HAP-1 (cell line): ENCODE measurements around the gene BCKDHB.

Source experiments
- DNase-seq, 2 experiments: peaks; one replicate each; pipeline ENCODE4 v3.0.0-alpha.2; 2016 to 2020; ENCODE audit warnings: low spot score in 2 of 2
- H3K27me3 ChIP-seq: fragments of 250-450 bp; sonication (Bioruptor Pico); 2 replicates; pipeline ENCODE4 v1.5.1; 2020; ENCODE audit warnings: low read depth, mild to moderate bottlenecking, moderate library complexity
- H3K36me3 ChIP-seq: fragments of 250-450 bp; sonication (Bioruptor Pico); replicated peaks from 2 replicates; pipeline ENCODE4 v1.5.1; 2020; ENCODE audit warnings: mild to moderate bottlenecking
- H3K4me1 ChIP-seq: fragments of 250-450 bp; sonication (Bioruptor Pico); 2 replicates; pipeline ENCODE4 v1.5.1; 2020; ENCODE audit warnings: mild to moderate bottlenecking
- H3K4me3 ChIP-seq: fragments of 250-450 bp; sonication (Bioruptor Pico); 2 replicates; pipeline ENCODE4 v1.5.1; 2020; ENCODE audit warnings: mild to moderate bottlenecking, moderate library complexity
- H3K9me3 ChIP-seq: fragments of 250-450 bp; sonication (Bioruptor Pico); 2 replicates; pipeline ENCODE4 v1.5.1; 2020; ENCODE audit warnings: mild to moderate bottlenecking, moderate library complexity
- in situ Hi-C: fragments of 300-500 bp; cut with MboI; formaldehyde crosslinking; loops from 3 replicates; pipeline ENCODE4 v1.14.3; 2020; ENCODE audit warnings: low sequenced_read_pairs, inconsistent platforms, mixed read lengths

BCKDHB gene

DNA sequence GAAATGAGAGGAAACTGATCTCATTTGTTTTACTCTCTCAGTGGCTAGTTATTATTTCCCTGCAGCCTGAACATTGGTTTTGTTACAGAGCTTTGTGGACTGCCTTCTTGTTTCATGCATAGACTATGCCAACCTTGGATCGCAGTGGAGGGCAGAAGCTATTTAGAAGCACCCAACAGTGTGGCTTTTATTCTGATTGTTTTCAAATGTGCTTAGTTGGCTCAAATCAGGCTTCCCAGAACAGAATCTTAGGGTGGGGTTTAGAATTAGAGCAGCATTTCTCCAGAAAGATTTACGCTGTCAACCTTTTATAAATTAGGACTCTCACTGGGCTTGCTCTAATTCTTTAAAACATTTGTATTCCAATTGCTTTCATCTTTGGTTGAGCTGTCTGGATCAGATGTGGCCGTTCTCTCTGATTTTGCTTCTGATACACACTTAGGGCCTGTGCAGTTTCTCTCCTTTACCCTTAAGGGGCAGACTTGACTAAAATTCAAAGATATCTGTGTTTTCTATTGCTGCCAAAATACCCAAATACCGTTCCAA lies 210.3 kb downstream of the BCKDHB start:
- Histone ChIP-seq H3K4me1 (no peaks in the 10 kb centered on the region), H3K4me3 (no peak overlapping the region), H3K27me3 (no peaks in the 10 kb centered on the region), H3K9me3 (no peaks in the 10 kb centered on the region), H3K36me3 (no peaks in the 10 kb centered on the region)
- in situ Hi-C loops: no loop called here
- DNase-seq: no peak

- Histone ChIP-seq H3K4me1 (no peaks in the 10 kb centered on the region), H3K9me3 (no peaks in the 10 kb centered on the region), H3K36me3 (no peaks in the 10 kb centered on the region), H3K27me3 (no peaks in the 10 kb centered on the region), H3K4me3 (no peak overlapping the region)
- no peak for DNase-seq
- in situ Hi-C loops: no loop called here
Measured at GRCh38 chr6:80319196-80319595, 212.7 kb downstream of the BCKDHB start.

GRCh38 chr6:80321011-80321410 lies 214.5 kb downstream of the BCKDHB start:
- H3K36me3 ChIP-seq: no peaks in the 10 kb centered on the region
- no peaks in the 10 kb centered on the region for H3K9me3 ChIP-seq
- H3K27me3 ChIP-seq: no peaks in the 10 kb centered on the region
- H3K4me3 ChIP-seq: no peak overlapping the region
- no peaks in the 10 kb centered on the region for H3K4me1 ChIP-seq
- in situ Hi-C loops: no loop called here
- no peak for DNase-seq

GRCh38 chr6:80325742-80326141 lies 219.3 kb downstream of the BCKDHB start:
- H3K9me3 ChIP-seq: no peaks in the 10 kb centered on the region
- H3K4me1 ChIP-seq: peaks cover 6% of the 10 kb centered on the region
- DNase-seq: no peak
- H3K36me3 ChIP-seq: no peaks in the 10 kb centered on the region
- in situ Hi-C loops: no loop called here
- H3K4me3 ChIP-seq: no peak overlapping the region
- no peaks in the 10 kb centered on the region for H3K27me3 ChIP-seq

DNA sequence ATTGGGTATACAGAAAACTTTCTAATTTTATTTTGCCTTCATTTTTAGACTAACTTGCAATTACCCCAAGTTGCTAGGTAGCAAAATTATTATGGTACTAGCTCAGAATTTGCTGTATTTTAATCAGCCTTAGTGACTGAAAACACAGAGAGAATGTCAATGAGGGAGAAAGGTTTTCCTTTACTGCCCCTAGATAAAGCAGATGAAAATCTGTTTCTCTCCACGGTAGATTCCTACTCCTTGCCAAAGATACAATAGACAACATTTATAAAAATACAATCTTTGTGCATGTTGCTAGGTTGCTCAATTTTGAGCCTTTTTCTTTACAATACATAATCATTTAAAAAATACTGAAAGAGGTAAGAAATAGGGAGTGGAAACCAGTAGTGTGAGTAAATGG lies 222.2 kb downstream of the BCKDHB start:
- no peak overlapping the region for H3K4me3 ChIP-seq
- no peaks in the 10 kb centered on the region for H3K27me3 ChIP-seq
- no peaks in the 10 kb centered on the region for H3K9me3 ChIP-seq
- no peak for DNase-seq
- peaks cover 31% of the 10 kb centered on the region for H3K4me1 ChIP-seq
- H3K36me3 ChIP-seq: no peaks in the 10 kb centered on the region
- in situ Hi-C loops: no loop called here

DNA sequence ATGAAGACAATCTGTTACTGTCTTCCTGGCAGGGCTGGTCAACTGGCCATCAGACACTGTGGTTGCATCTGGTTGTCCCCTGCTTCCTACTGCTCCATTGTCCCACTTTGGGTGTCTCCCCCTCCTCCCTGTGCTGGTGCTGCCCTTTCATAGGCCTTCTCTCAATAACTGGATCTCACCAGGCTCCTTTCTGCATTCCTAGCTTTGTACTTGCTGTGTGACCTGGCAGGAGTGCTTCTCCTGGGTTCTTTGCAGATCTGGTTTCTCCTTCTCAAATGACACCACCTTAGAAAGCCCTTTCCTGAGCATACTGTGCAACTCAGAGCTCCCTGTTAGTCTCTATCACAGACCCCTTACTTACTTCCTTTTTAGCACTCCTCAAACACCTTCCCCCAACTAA lies 223.0 kb downstream of the BCKDHB start:
- Histone ChIP-seq H3K4me1 (peaks cover 38% of the 10 kb centered on the region), H3K9me3 (no peaks in the 10 kb centered on the region), H3K36me3 (no peaks in the 10 kb centered on the region), H3K27me3 (no peaks in the 10 kb centered on the region), H3K4me3 (no peak overlapping the region)
- in situ Hi-C loops: no loop called here
- no peak for DNase-seq

DNA sequence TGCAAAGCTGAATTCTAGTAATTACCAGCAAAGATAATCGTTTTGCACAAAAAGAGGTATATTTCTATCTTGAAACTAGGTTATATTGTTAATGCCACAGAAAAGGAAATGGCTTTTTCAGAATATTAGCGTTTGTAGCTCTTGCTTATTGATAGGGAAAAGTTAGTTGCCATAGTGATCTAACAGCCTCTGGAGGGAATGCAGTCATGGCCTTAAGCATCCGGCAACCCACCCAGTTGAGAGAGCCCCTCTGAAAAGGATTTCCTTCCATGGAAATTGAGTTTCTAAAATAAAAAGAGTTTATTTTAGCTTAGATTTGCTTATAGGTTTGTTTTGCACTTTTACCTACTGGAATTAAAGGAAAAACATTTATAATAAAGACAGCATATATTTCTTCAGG lies 224.5 kb downstream of the BCKDHB start:
- in situ Hi-C loops: no loop called here
- DNase-seq: no peak
- no peaks in the 10 kb centered on the region for H3K9me3 ChIP-seq
- H3K4me3 ChIP-seq: no peak overlapping the region
- peaks cover 44% of the 10 kb centered on the region for H3K4me1 ChIP-seq
- no peaks in the 10 kb centered on the region for H3K36me3 ChIP-seq
- no peaks in the 10 kb centered on the region for H3K27me3 ChIP-seq

DNA sequence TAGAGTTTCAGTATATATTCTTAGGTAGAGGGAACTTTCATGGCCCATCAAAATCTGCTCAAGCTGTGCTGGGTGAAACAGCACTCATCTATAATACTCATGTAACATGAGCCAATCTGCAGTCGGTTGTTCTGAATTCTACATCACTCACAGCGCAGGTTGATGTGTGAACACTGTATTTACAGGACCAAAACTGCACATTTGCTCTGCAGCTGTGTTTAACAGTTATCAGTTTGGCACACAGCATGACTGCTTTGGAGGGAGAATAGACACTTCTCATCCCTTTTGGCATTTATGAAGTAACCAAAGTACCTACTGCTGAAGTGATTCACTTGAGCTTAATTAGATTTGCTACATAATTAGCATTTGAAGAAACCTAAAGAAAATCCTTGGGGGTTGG lies 225.1 kb downstream of the BCKDHB start:
- H3K9me3 ChIP-seq: no peaks in the 10 kb centered on the region
- H3K36me3 ChIP-seq: no peaks in the 10 kb centered on the region
- peaks cover 44% of the 10 kb centered on the region for H3K4me1 ChIP-seq
- no peak overlapping the region for H3K4me3 ChIP-seq
- H3K27me3 ChIP-seq: no peaks in the 10 kb centered on the region
- in situ Hi-C loops: no loop called here
- peak; percentile 18 to 57 for DNase-seq

- DNase-seq: peak in 1 of 2 experiments; percentile 35
- Histone ChIP-seq H3K36me3 (no peaks in the 10 kb centered on the region), H3K4me3 (no peak overlapping the region), H3K9me3 (no peaks in the 10 kb centered on the region), H3K27me3 (no peaks in the 10 kb centered on the region), H3K4me1 (peaks cover 44% of the 10 kb centered on the region)
- in situ Hi-C loops: no loop called here
Measured at GRCh38 chr6:80331974-80332373, 225.5 kb downstream of the BCKDHB start.

DNA sequence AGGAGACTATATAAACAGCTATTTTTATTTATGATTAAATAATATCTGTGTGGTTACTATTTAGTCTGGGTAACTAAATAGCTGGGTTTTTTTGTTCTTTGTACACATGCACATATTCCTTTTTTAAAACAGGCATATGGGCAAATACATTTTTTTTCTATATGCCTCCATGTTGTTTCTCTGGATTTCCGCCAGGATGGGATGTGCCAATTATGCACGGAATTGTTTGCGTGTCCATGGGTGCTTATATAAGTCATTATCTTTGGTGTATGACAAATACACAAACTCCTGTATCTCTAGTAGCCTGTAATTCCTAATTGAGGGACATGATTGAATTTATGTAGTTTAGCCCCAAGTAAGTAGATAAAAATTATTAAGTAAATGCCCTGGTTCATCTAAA lies 226.9 kb downstream of the BCKDHB start:
- in situ Hi-C loops: no loop called here
- H3K4me1 ChIP-seq: peaks cover 41% of the 10 kb centered on the region
- peak in 1 of 2 experiments; percentile 23 for DNase-seq

DNA sequence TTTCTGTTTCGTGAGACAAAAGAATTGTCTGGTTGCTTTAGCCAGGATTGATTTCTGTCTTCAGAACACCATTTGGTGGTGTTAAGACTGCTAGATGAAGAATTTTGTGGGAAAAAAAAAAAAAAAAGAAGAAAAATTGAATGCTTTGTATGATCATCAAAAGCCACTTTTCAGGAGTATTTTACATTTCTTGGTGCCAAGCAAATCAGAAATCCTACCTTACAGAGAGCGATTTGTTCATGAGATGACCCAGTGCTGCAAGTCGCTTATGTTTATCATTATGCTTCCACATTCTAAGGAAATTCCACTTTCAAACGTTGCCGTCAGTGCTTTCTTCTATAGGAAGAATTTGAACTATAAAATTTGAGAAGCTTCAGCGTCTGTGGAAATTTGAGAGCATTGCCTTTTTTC lies 228.7 kb downstream of the BCKDHB start:
- Histone ChIP-seq H3K36me3 (no peaks in the 10 kb centered on the region), H3K27me3 (no peaks in the 10 kb centered on the region), H3K4me3 (peak overlapping the region; percentile 14), H3K4me1 (peaks cover 41% of the 10 kb centered on the region), H3K9me3 (no peaks in the 10 kb centered on the region)
- DNase-seq: peak in 1 of 2 experiments; percentile 68
- in situ Hi-C loops: no loop called here

More for the DNA sequence above, 226.9 kb downstream of the BCKDHB start:
- Histone ChIP-seq H3K36me3 (no peaks in the 10 kb centered on the region), H3K27me3 (no peaks in the 10 kb centered on the region), H3K4me3 (no peak overlapping the region), H3K9me3 (no peaks in the 10 kb centered on the region)

- no peak for DNase-seq
- no peaks in the 10 kb centered on the region for H3K36me3 ChIP-seq
- no peaks in the 10 kb centered on the region for H3K9me3 ChIP-seq
- no peak overlapping the region for H3K4me3 ChIP-seq
- H3K4me1 ChIP-seq: peaks cover 26% of the 10 kb centered on the region
- H3K27me3 ChIP-seq: no peaks in the 10 kb centered on the region
- in situ Hi-C loops: no loop called here
Measured at GRCh38 chr6:80336911-80337310, 230.4 kb downstream of the BCKDHB start.

GRCh38 chr6:80338201-80338836 lies 231.8 kb downstream of the BCKDHB start:
- Histone ChIP-seq H3K27me3 (no peaks in the 10 kb centered on the region), H3K9me3 (no peaks in the 10 kb centered on the region), H3K36me3 (no peaks in the 10 kb centered on the region), H3K4me3 (no peak overlapping the region), H3K4me1 (peaks cover 16% of the 10 kb centered on the region)
- in situ Hi-C loops: no loop called here
- peak; percentile 53 to 91 for DNase-seq

- H3K27me3 ChIP-seq: no peaks in the 10 kb centered on the region
- in situ Hi-C loops: no loop called here
- H3K9me3 ChIP-seq: no peaks in the 10 kb centered on the region
- H3K4me1 ChIP-seq: peaks cover 6% of the 10 kb centered on the region
- no peak for DNase-seq
- no peak overlapping the region for H3K4me3 ChIP-seq
- H3K36me3 ChIP-seq: no peaks in the 10 kb centered on the region
Measured at GRCh38 chr6:80339421-80339820, 232.9 kb downstream of the BCKDHB start.

- Histone ChIP-seq H3K9me3 (no peaks in the 10 kb centered on the region), H3K4me1 (peaks cover 5% of the 10 kb centered on the region), H3K27me3 (no peaks in the 10 kb centered on the region), H3K36me3 (no peaks in the 10 kb centered on the region), H3K4me3 (no peak overlapping the region)
- in situ Hi-C loops: no loop called here
- DNase-seq: no peak
Measured at GRCh38 chr6:80340280-80340679, 233.8 kb downstream of the BCKDHB start.
